ENCODE data around the gene JAM2.

The JAM2 gene

DNA sequence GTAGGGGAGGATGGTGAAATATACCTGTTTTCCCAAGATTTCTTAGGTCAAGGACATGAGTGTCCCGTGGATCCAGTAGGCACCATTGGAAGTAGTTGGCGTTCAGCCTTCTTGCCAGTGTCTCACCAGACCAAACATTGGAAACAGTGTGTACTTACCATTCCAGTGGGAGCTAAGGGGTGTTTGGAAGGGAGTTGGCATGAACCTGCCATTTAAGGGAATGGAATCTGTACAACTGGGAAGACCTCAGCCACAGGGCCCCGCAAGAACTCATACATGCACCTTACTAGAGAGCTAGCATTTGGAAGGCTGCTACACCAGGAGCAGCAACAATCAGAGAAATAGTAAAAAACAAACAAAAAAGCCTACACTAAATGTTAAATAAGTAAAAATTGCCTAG lies 82.9 kb downstream of the JAM2 start:
- no peak for DNase-seq (ENCODE audit: low read depth)

DNA sequence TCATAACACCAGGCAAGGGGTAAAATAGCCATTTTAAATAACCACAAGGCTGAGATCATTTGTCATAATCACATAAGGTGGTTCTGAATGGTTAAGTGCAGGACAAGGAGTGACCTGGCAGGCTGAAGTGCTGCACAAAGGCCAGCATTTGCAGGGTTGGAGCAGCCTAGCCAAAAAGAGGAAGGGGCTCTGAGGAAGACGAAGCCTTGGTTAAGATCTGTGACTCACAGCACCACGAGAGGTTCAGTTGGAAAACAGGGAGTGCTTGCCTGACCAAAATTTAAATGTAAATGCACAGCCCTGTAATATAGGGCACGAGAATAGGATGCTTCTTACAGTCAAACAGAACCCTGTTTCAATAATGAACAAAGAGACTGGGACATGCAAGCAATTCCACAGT lies 83.6 kb downstream of the JAM2 start:
- DNase-seq (ENCODE audit: low read depth) = no peak

DNA sequence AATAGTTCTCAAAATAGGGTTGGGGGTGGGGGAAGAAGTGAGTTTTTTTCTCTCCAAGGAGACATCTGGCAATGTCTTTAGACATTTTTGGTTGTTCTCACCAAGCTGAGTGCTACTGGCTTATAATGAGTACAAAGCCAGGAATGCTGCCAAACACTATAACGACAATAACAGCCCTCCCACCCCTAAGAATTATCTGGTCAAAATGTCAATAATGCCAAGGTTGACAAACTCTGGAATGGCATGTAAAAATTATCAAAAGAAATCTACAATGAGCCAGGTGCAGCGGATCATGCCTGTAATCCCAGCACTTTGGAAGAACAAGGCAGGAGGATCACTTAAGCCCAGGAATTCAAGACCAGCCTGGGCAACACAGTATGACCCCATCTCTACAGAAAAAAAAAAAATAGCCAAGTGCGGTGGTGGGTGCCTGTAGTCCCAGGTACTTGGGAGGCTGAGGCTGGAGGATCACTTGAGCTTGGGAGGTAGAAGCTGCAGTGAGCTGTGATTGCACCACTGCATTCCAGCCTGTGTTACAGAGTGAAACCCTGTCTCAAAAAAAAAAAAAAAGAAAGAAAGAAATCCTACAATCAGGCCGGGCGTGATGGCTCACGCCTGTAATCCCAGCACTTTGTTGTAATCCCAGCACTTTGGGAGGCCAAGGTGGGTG lies 93.2 kb downstream of the JAM2 start:
- no peak for DNase-seq (ENCODE audit: low read depth)

DNA sequence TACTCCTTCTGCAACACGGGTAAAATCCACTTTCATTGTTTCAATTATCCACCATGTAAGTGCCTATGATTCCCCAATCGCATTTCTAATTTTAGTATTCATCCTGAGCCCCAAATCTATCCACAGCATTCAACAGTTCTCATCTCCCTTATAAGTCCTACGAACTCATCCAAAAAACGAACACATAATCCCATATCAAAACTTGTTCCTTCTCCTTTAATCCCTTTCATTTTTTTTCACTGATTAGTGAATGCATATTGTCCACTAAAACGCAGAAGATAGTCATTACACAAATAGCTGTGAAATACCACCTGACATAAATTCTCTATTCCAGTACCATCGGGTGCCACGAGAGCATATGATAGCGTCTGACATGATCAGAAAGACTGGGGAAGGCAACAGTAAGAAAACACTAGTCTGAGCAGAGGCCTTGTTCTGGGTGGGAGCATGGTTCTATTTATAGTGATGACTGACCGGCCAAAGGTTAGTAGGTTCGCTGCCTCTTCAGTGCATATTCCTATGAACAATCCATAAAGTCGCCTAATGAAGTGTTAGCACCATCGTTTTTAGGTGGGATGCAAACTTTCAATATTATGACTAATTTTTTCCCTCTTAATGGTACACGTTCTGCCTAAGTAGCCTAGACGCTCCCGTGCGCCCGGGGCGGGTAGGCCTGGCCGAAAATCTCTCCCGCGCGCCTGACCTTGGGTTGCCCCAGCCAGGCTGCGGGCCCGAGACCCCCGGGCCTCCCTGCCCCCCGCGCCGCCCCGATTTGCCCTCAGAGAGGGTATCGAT lies 95.0 kb downstream of the JAM2 start:
- peak; percentile 13 for DNase-seq (ENCODE audit: low read depth)

DNA sequence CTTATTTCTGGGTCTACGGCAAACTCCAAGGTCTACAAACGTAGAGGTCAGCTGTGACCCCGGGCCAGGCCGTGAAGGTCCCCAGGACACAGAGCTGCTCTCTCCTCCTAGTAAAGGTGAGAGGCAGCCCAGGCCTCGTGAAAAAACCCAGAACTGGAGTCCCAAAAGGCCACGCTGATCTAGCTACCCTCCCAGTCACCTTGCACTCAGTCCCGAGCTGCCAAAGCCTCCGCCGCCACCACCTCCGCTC lies 95.5 kb downstream of the JAM2 start:
- DNase-seq (ENCODE audit: low read depth) = no peak

DNA sequence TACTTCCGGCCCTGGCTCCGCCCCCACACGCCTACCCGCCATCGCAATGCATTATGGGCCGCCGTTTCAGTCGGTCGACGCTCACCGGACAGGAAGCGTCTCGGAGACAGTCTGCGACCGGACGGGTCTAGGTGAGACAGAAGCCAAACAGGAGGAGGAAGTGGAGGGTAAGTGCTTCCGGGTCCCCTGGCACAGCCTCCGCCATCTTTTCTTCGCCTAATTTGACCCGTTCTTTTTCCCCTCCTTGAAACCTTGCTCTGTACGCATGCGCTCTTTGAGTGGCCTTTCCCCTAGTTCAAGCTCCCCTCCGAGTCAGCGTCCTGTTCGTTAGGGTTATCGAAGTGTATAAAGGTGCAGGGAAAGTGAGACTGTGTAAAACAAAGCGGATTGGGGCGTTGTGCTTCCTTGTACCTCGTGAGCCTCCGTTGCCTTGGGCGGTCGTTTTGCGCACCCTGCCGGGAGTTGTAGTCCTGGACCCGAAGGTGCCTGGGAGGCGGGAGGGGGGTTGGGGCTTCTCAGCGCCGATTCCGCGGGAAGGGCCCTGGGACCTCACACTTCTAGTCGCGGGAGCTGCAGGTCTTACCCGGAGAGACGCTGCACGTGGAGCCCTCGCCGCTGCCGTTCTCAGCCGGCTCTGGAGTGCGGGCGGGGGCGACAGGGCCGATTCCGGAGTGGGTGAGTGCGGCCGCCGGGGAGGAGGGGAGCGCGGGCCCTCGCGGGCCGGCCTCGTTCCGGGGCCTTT lies 96.0 kb downstream of the JAM2 start, which contains the start of the genes ATP5PF and GABPA:
Gene ATP5PF, minus strand, starts transcription at position 1 of the 742 bp plus-strand sequence. CDS start 5,110 bp downstream, outside the sequence.
Gene GABPA, plus strand, starts transcription at position 69 of the 742 bp plus-strand sequence. CDS start 6,627 bp downstream, outside the sequence.
- DNase-seq (ENCODE audit: low read depth) = peak; percentile 98

DNA sequence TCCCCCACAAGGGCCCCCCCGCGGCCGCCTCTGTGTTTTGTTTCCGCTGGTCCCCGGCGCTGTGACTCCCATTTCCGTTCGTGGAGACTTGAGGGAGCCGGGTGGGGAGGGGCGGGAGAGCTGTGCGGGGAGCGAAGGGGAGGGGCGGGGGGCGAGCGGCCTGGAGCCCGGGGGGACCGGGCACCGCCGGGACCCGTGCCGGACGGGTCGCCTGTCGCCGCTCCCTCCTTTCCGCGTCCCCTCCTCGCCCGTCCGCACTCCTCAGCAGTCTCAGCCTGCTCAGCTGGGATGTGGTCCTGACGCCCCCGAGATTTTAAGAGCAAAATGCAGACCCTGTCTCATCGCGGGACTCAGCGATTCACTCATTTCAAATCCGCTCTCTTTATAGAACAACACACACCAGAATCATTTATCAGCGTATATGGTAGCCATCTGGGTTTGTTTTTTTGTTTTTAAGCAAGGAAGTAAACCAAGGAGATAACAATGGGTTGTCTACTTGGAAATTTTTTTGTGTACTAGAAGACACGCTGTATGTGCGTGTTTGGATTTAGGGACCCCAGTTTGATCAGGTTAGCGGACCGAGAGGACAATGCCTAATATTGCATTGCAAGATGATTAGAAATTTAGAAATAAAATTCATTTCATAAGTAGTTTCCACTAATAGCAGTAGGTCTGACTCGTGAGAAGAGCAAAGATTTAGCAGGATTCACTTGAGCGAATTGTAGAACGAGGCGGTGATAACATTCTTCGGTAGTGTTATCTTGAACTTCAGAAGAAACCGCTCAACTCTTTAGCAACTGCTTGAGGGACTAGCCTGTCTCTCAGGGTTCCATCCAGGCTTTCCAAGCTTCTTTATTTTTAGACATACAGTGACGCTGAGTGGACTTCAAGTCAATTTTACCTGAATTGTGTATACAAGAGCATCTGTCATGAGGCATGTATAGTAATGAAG lies 96.9 kb downstream of the JAM2 start:
- DNase-seq (ENCODE audit: low read depth) = peak; percentile 79

DNA sequence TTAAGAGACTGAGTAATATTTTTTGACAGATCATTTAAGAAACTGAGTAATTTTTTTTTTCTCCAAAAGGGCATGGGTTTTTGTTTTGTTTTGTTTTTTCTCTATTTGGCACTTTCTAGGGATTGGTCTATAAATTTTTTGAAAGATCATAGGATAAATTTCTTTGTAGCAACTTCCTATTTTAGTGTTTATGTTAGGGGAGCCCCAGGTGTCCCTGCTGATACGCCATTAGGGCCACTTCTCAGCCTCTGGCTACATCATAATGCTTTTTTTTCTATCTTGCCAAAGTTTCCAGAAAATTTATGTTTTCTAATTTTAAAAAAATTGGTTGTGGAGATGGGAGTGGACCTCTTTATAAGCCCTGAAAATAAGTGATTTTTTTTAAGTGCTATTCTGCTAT lies 98.4 kb downstream of the JAM2 start:
- DNase-seq (ENCODE audit: low read depth) = no peak

DNA sequence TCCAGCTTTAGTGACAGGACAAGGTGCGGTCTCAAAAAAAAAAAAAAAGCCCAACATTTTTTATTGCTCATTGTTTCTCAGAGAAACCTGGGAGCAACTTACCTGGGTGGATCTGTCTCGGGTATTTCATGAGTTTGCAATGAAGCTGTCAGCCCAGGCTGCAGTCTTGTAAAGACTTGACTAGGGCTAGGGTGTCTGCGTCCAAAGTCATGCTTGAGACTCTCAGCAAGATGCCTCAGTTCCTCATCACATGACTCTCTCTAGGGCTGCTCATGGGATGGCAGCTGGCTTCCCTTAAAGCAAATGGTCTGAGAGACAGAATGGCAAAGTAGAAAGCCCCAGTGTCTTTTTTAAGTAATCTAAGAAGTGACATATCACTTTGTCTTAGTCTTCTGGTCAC lies 103.8 kb downstream of the JAM2 start:
- no peak for DNase-seq (ENCODE audit: low read depth)

DNA sequence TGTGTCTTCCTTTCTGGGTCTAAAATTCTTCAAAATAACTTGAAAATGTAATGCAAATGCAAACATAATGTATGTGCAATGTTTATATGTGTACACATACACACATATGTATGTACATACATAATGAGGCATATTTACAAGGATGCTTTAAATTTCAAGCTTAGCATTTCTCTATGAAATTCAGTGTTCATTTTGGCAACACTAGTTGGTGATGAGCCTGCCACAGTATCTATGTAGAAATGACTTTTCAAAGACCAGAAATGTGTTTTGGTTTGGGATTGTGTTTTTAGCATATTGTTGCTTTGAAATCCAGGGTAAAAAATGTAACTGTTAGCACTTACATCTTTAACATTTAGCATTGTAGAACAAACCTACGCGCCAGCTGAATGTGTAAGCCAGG lies 105.8 kb downstream of the JAM2 start:
- DNase-seq (ENCODE audit: low read depth) = no peak

DNA sequence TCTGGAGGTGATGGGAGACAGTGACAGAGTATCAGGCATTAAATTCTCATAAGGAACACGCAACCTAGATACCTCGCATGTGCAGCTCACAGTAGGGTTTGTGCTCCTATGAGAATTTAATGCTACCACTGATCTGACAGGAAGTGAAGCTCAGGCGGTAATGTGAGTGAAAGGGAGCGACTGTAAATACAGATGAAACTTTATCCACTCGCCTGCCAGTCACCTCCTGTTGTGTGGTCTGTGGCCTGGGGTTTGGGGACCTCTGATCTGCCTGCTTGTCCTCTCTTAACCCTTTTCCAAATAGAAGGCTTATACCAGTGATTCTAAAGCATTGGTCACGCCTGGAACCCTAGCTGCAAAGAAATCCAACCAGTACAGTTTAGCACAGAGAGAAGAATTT lies 111.0 kb downstream of the JAM2 start:
- DNase-seq (ENCODE audit: low read depth) = no peak

DNA sequence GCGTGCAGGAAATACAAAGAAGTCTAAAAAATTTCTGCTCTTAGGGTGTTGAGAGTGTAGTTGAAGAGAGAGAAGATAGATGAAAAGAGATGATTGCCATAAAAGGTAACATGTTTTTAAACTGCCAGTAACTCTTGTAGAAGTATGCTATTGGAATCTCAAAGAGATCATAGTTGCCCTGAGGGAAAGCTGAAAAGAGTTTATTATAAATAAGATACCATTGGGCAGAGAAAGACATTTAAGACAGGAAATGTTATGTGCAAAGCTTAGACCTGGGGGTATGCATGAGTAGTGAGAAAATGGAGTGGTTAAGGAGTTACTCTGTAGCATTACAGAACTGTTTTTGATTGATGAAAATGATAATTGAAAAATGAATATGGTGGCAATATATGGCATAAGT lies 113.4 kb downstream of the JAM2 start:
- no peak for DNase-seq (ENCODE audit: low read depth)

DNA sequence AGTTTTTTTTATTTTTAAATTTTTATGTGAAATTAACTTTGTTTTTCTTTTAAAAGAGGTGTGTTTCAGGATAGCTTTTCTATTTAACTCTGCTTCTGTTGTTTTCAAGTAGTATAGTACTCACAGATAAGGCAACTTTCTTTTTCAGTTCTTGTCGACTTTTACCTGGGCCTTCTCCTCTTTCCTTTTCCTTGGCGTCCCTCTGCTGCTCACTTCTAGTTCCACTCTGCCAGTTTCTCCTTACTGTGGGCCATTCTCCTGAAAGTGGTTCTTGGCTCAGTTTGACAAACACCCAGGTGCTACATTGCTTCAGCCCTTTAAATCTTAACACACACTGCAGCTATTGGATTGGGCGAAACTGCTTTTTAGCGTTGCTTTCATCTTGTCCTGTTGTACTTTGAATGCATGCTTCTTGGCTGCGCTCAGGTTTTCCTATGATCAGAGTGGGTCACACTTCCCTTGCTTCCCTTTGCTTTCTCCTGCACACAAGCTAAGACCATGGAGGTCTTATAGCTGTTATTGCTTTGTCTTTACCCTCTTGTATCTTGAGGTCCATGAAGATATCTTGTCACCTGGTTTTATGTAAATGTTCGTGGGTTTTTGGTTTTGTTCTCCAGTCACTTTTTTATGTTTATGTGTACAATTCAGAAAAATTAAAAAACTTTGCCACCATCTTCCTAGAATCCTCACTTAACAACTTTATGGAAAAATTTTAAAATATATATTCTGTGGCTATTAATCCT lies 117.3 kb downstream of the JAM2 start:
- no peak for DNase-seq (ENCODE audit: low read depth)

DNA sequence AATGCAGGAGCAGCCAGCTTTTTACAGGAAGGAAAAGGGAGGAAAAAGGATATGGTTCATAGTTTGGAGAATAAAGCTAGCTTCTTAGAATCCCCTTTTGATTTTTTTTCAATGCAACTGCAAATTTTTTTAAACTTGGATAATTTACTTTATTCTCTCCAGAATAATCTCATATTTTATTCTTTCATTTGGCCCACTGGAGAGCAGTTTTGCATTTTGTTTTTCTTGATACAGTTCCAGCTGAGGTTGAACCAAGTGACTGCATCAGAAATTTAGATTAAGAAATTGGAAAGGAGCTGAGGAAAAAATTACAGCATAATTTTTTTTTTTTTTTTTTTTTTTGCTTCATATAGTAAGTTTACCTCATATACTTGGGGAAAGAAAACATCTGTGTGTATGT lies 118.5 kb downstream of the JAM2 start:
- no peak for DNase-seq (ENCODE audit: low read depth)

DNA sequence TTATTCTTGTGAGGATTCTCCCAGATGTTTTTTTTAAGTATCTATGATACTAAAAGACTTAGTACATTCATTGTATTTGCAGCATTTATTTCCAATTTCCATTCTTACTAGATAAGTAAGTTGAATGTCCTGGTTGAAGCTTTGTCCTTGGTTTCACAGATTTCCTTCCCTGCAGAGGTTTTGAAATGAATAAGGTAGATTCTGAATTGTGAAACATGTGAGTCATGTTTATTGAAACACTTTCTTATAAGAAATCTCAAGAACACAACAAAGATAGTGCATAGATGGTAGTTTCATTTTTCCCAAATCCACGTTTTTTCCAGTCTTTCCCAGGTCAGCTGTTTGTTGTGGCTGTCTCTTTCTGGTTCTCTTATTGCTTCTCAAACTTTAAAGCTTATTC lies 120.5 kb downstream of the JAM2 start:
- no peak for DNase-seq (ENCODE audit: low read depth)

DNA sequence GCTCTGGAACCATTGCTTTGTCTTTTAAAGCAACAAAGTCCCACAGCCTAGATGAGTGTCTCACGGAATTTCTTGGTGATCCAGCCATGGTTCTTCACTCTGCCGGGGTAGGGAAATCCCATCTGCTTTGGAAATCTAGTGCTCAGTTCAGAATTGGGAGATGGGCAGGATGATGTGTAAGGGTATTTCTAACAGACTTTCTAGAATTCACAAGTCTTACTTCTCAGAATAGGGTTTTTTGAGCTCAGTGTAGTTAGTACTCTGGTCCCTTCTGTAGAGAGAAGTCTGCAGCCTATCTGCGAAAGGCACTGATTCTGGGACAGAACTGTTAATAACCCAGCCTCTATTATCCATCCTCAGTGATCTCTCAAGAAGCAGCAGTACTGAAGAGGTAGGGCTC lies 121.0 kb downstream of the JAM2 start:
- DNase-seq (ENCODE audit: low read depth) = no peak

DNA sequence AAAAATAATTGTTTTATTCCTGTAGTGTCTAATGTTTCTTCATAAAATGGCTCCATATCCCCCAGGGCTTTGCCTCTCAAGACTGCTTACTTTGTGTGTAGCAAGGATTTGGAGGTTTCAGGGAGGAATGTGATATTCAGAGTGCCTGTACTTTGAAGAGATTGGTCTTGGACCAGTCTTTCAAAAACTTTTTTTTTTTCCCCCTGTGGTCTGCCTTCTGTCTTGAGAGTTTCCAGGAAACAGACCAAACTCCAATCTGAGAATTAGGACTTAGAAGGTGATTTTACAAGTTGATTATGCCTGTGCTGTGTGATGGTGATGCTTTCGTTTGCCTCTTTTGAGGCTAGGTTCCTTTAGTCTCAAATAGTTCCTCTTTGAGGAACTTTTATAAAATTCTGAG lies 121.6 kb downstream of the JAM2 start:
- no peak for DNase-seq (ENCODE audit: low read depth)

DNA sequence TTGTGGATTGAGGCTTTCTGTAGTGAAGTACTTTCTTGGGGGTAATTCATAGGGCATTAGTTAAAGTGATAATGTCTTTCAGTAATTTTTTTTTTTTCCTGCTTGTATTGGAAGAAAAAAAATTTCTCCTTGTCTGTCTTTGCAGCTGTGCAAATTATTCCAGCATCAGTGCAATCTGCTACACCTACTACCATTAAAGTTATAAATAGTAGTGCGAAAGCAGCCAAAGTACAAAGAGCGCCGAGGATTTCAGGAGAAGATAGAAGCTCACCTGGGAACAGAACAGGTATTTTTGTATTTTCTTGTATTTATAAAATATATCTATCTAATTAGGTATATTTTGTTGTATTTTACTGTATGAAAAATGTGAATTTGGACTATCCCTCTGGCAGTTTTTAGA lies 125.0 kb downstream of the JAM2 start:
- no peak for DNase-seq (ENCODE audit: low read depth)

Data from stromal cell of bone marrow (primary cell).